ENCODE results near the gene MS4A4A.

MS4A4A gene

DNA sequence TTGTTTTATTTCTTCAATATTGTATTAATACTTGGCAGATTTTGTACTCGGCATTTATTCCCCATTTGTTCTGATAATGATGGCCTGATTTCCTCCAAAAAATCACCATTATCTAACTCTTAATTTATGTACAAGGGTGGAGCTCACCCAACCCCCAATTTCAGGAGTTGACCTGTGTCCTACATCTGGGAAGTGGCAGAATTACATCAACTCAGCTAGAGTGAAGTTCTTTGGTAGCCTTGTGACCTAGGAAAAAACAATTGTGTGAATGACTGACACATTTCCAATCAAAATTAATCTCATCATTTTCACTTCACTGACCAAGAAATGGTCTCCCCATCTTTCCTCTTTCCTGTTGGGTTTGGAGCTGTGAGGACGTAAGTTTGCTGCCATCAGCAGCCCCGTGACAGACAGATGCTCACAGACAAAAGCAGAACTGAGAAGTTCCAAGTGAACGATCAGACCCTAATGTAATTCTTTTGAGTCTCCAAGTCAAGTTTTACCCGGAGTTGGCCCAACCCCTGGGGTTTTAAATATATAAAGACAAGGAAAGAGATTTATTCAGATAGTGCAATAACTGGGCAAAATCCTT, 30.0 kb downstream of the MS4A4A start:
- no peaks in the 10 kb centered on the region for H3K9me3 ChIP-seq (replicated peaks in 1 of 2; ENCODE audit: control insufficient read depth in 2 of 2, insufficient read depth in 1 of 2, low read depth in 1 of 2, low read length in 2 of 2)
- H2AK5ac ChIP-seq (ENCODE audit: low read depth, low read length): no peak overlapping the region
- no peak overlapping the region for H4K91ac ChIP-seq (ENCODE audit: low read depth, low read length, poor library complexity)
- no peaks in the 10 kb centered on the region for H3K36me3 ChIP-seq (replicated peaks in 1 of 2; ENCODE audit: control insufficient read depth in 2 of 2, insufficient read depth in 2 of 2, low read length in 2 of 2)
- DNase-seq (ENCODE audit: low spot score): no peak
- H3K23ac ChIP-seq (ENCODE audit: low read depth, low read length, poor library complexity): no peak overlapping the region
- WGBS, 2 donors (ENCODE audit: extremely low coverage in 2 of 2, insufficient read length in 2 of 2, insufficient replicate concordance in 1 of 2): no CpG with 5 or more reads among the region's 5 CpGs
- no peak overlapping the region for H4K8ac ChIP-seq (ENCODE audit: low read depth, low read length)
- H3K4me2 ChIP-seq (ENCODE audit: insufficient read depth, low read length, poor library complexity, severe bottlenecking): no peak overlapping the region
- no peaks in the 10 kb centered on the region for H3K79me1 ChIP-seq (ENCODE audit: low read depth, low read length)
- no peak overlapping the region for H3K4ac ChIP-seq (ENCODE audit: low read length)
- no peak overlapping the region for H2BK5ac ChIP-seq (ENCODE audit: low read length)
- H3K18ac ChIP-seq (ENCODE audit: low read length): no peak overlapping the region
- H3K4me1 ChIP-seq (ENCODE audit: control insufficient read depth in 2 of 2, insufficient read depth in 1 of 2, low read depth in 1 of 2, low read length in 2 of 2): peaks cover 2 to 20% of the 10 kb centered on the region in 2 donors
- no peak overlapping the region for H3K14ac ChIP-seq (ENCODE audit: low read length)
- H3K27ac ChIP-seq (replicated peaks; ENCODE audit: low read length): no peak overlapping the region
- no peak overlapping the region for H2BK120ac ChIP-seq (ENCODE audit: low read depth, low read length)
- no peak overlapping the region for H2BK12ac ChIP-seq (ENCODE audit: low read length)
- H2AFZ ChIP-seq (ENCODE audit: low read length): peak overlapping the region; percentile 68
- no peak overlapping the region for H3K4me3 ChIP-seq (ENCODE audit: low read length in 2 of 2)
- H3K27me3 ChIP-seq (ENCODE audit: control insufficient read depth in 3 of 3, insufficient read depth in 3 of 3, low read depth in 1 of 3, low read length in 3 of 3): no peaks in the 10 kb centered on the region
- H3K9ac ChIP-seq (ENCODE audit: low read depth, low read length, poor library complexity): no peak overlapping the region
- H2BK15ac ChIP-seq (ENCODE audit: low read length): no peak overlapping the region

DNA sequence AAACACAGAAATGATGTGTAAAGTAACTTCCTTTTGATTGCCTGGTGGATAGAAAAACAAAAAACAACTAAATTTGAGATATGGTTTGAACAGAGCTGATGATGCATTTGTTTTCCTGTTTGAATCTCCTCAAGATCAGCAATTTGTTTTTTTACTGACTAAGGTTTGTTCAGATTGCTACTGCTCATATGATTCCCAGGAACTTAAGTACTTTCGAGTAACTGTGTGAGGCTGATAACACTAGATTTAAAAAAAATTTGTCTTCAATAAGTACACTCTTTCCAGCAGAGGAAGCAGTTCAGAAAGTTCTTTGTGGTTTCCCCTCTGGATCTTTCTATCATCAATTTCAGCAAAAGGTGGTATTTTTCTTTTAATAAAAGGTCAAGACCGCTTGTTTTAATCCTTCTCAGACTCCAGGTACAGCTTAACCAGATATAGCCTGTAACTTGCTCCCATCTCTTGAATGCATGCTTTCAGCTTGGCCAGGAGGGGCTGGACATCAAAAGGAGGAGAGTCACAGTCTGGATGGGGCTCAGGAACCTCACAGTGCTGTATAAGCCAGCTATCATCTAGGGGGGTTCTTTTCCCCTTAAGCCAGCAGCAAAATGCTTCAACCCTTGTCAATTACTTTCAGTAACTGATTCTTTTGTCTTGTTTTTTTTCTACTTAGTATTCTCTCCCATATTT, 34.3 kb downstream of the MS4A4A start:
- Histone ChIP-seq H3K4me3 (ENCODE audit: low read length in 2 of 2) (no peak overlapping the region), H3K27ac (replicated peaks; ENCODE audit: low read length) (no peak overlapping the region), H3K14ac (ENCODE audit: low read length) (no peak overlapping the region), H3K4me1 (ENCODE audit: control insufficient read depth in 2 of 2, insufficient read depth in 1 of 2, low read depth in 1 of 2, low read length in 2 of 2) (peaks cover 2 to 17% of the 10 kb centered on the region in 2 donors), H4K8ac (ENCODE audit: low read depth, low read length) (no peak overlapping the region), H2AFZ (ENCODE audit: low read length) (peak overlapping the region; percentile 14), H2BK15ac (ENCODE audit: low read length) (no peak overlapping the region), H3K4ac (ENCODE audit: low read length) (no peak overlapping the region), H2BK120ac (ENCODE audit: low read depth, low read length) (no peak overlapping the region), H3K23ac (ENCODE audit: low read depth, low read length, poor library complexity) (no peak overlapping the region), H4K91ac (ENCODE audit: low read depth, low read length, poor library complexity) (no peak overlapping the region), H2AK5ac (ENCODE audit: low read depth, low read length) (no peak overlapping the region), H3K18ac (ENCODE audit: low read length) (no peak overlapping the region), H2BK12ac (ENCODE audit: low read length) (no peak overlapping the region), H3K4me2 (ENCODE audit: insufficient read depth, low read length, poor library complexity, severe bottlenecking) (no peak overlapping the region), H3K79me1 (ENCODE audit: low read depth, low read length) (no peaks in the 10 kb centered on the region), H3K27me3 (ENCODE audit: control insufficient read depth in 3 of 3, insufficient read depth in 3 of 3, low read depth in 1 of 3, low read length in 3 of 3) (no peaks in the 10 kb centered on the region), H3K36me3 (replicated peaks in 1 of 2; ENCODE audit: control insufficient read depth in 2 of 2, insufficient read depth in 2 of 2, low read length in 2 of 2) (no peaks in the 10 kb centered on the region), H3K9ac (ENCODE audit: low read depth, low read length, poor library complexity) (no peak overlapping the region), H3K9me3 (replicated peaks in 1 of 2; ENCODE audit: control insufficient read depth in 2 of 2, insufficient read depth in 1 of 2, low read depth in 1 of 2, low read length in 2 of 2) (peaks cover 2 to 10% of the 10 kb centered on the region in 2 donors), H2BK5ac (ENCODE audit: low read length) (no peak overlapping the region)
- no peak for DNase-seq (ENCODE audit: low spot score)
- no CpG with 5 or more reads among the region's 2 CpGs for whole genome bisulfite sequencing, 2 donors (ENCODE audit: extremely low coverage in 2 of 2, insufficient read length in 2 of 2, insufficient replicate concordance in 1 of 2)

DNA sequence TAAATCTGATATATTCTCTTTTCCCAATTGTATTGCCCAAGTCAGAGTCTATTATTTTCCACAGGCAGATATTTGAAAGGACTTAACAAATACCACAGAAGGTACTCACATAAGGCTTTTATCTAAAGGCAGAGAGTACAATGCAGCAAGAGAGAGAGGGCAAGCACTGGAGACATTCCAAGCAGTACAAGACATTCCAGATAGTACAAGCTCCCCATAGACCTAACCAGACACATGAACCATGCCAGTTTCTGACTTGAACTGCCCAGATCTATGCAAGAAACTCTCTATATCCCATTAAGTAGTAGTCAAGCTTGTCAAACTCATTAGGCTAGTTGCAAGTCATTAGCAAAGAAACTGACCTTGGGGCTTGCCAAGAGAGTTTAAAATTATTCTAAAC, 35.4 kb downstream of the MS4A4A start:
- Histone ChIP-seq H4K91ac (ENCODE audit: low read depth, low read length, poor library complexity) (no peak overlapping the region), H3K79me1 (ENCODE audit: low read depth, low read length) (no peaks in the 10 kb centered on the region), H3K4ac (ENCODE audit: low read length) (no peak overlapping the region), H3K14ac (ENCODE audit: low read length) (no peak overlapping the region), H2BK15ac (ENCODE audit: low read length) (no peak overlapping the region), H3K23ac (ENCODE audit: low read depth, low read length, poor library complexity) (no peak overlapping the region), H2BK5ac (ENCODE audit: low read length) (no peak overlapping the region), H2AFZ (ENCODE audit: low read length) (no peak overlapping the region), H2BK12ac (ENCODE audit: low read length) (no peak overlapping the region), H3K27ac (replicated peaks; ENCODE audit: low read length) (no peak overlapping the region), H3K18ac (ENCODE audit: low read length) (no peak overlapping the region), H4K8ac (ENCODE audit: low read depth, low read length) (no peak overlapping the region), H3K36me3 (replicated peaks in 1 of 2; ENCODE audit: control insufficient read depth in 2 of 2, insufficient read depth in 2 of 2, low read length in 2 of 2) (no peaks in the 10 kb centered on the region), H3K4me2 (ENCODE audit: insufficient read depth, low read length, poor library complexity, severe bottlenecking) (no peak overlapping the region), H2BK120ac (ENCODE audit: low read depth, low read length) (no peak overlapping the region), H2AK5ac (ENCODE audit: low read depth, low read length) (no peak overlapping the region), H3K4me1 (ENCODE audit: control insufficient read depth in 2 of 2, insufficient read depth in 1 of 2, low read depth in 1 of 2, low read length in 2 of 2) (peaks cover 0 to 11% of the 10 kb centered on the region in 2 donors), H3K9ac (ENCODE audit: low read depth, low read length, poor library complexity) (no peak overlapping the region), H3K4me3 (ENCODE audit: low read length in 2 of 2) (no peak overlapping the region), H3K9me3 (replicated peaks in 1 of 2; ENCODE audit: control insufficient read depth in 2 of 2, insufficient read depth in 1 of 2, low read depth in 1 of 2, low read length in 2 of 2) (peaks cover 2 to 10% of the 10 kb centered on the region in 2 donors), H3K27me3 (ENCODE audit: control insufficient read depth in 3 of 3, insufficient read depth in 3 of 3, low read depth in 1 of 3, low read length in 3 of 3) (no peaks in the 10 kb centered on the region)
- peak; percentile 35 for DNase-seq (ENCODE audit: low spot score)

- H3K4me1 ChIP-seq (ENCODE audit: control insufficient read depth in 2 of 2, insufficient read depth in 1 of 2, low read depth in 1 of 2, low read length in 2 of 2): peaks cover 0 to 10% of the 10 kb centered on the region in 2 donors
- H4K91ac ChIP-seq (ENCODE audit: low read depth, low read length, poor library complexity): no peak overlapping the region
- no peak overlapping the region for H3K23ac ChIP-seq (ENCODE audit: low read depth, low read length, poor library complexity)
- no peaks in the 10 kb centered on the region for H3K36me3 ChIP-seq (replicated peaks in 1 of 2; ENCODE audit: control insufficient read depth in 2 of 2, insufficient read depth in 2 of 2, low read length in 2 of 2)
- no peaks in the 10 kb centered on the region for H3K27me3 ChIP-seq (ENCODE audit: control insufficient read depth in 3 of 3, insufficient read depth in 3 of 3, low read depth in 1 of 3, low read length in 3 of 3)
- H2BK15ac ChIP-seq (ENCODE audit: low read length): no peak overlapping the region
- no peak overlapping the region for H2BK5ac ChIP-seq (ENCODE audit: low read length)
- H3K79me1 ChIP-seq (ENCODE audit: low read depth, low read length): no peaks in the 10 kb centered on the region
- no peak overlapping the region for H3K4me3 ChIP-seq (ENCODE audit: low read length in 2 of 2)
- no peak overlapping the region for H2AK5ac ChIP-seq (ENCODE audit: low read depth, low read length)
- H4K8ac ChIP-seq (ENCODE audit: low read depth, low read length): no peak overlapping the region
- H3K4ac ChIP-seq (ENCODE audit: low read length): no peak overlapping the region
- no peak overlapping the region for H3K9ac ChIP-seq (ENCODE audit: low read depth, low read length, poor library complexity)
- no CpG with 5 or more reads among the region's 2 CpGs for WGBS, 2 donors (ENCODE audit: extremely low coverage in 2 of 2, insufficient read length in 2 of 2, insufficient replicate concordance in 1 of 2)
- no peak overlapping the region for H2BK12ac ChIP-seq (ENCODE audit: low read length)
- no peak overlapping the region for H3K27ac ChIP-seq (replicated peaks; ENCODE audit: low read length)
- DNase-seq (ENCODE audit: low spot score): no peak
- H3K9me3 ChIP-seq (replicated peaks in 1 of 2; ENCODE audit: control insufficient read depth in 2 of 2, insufficient read depth in 1 of 2, low read depth in 1 of 2, low read length in 2 of 2): peaks cover 2 to 10% of the 10 kb centered on the region in 2 donors
- no peak overlapping the region for H3K18ac ChIP-seq (ENCODE audit: low read length)
- no peak overlapping the region for H2BK120ac ChIP-seq (ENCODE audit: low read depth, low read length)
- H3K4me2 ChIP-seq (ENCODE audit: insufficient read depth, low read length, poor library complexity, severe bottlenecking): no peak overlapping the region
- no peak overlapping the region for H3K14ac ChIP-seq (ENCODE audit: low read length)
- no peak overlapping the region for H2AFZ ChIP-seq (ENCODE audit: low read length)
Measured at GRCh38 chr11:60316317-60316716, 35.9 kb downstream of the MS4A4A start.

Data from neuronal stem cell (in vitro differentiated cells).